ENCODE measurements around the gene WWTR1. TPM values are rescaled to one million over a fixed set of nuclear protein-coding genes. Genes with fewer than 3 reads are reported as not detected.

Gene WWTR1
- total RNA-seq, 2 experiments from 2014 or later = 0.16 to 0.33 TPM

GRCh38 chr3:149662240-149662887 is 4.5 kb upstream of the WWTR1 start:
- Mint-ChIP-seq H3K4me1 (peaks cover 3% of the 10 kb centered on the region), H3K4me3 (no peak overlapping the region), H3K27ac (no peak overlapping the region), H3K27me3 (peaks cover 67% of the 10 kb centered on the region), H3K36me3 (no peaks in the 10 kb centered on the region), H3K9me3 (no peaks in the 10 kb centered on the region)
- no peak for DNase-seq

GRCh38 chr3:149660462-149660861 is 2.6 kb upstream of the WWTR1 start:
- peaks cover 78% of the 10 kb centered on the region for H3K27me3 Mint-ChIP-seq
- no peak overlapping the region for H3K4me3 Mint-ChIP-seq
- H3K4me1 Mint-ChIP-seq = peaks cover 7% of the 10 kb centered on the region
- no peak for DNase-seq
- H3K27ac Mint-ChIP-seq = no peak overlapping the region
- H3K9me3 Mint-ChIP-seq = no peaks in the 10 kb centered on the region
- H3K36me3 Mint-ChIP-seq = peaks cover 2% of the 10 kb centered on the region

DNA sequence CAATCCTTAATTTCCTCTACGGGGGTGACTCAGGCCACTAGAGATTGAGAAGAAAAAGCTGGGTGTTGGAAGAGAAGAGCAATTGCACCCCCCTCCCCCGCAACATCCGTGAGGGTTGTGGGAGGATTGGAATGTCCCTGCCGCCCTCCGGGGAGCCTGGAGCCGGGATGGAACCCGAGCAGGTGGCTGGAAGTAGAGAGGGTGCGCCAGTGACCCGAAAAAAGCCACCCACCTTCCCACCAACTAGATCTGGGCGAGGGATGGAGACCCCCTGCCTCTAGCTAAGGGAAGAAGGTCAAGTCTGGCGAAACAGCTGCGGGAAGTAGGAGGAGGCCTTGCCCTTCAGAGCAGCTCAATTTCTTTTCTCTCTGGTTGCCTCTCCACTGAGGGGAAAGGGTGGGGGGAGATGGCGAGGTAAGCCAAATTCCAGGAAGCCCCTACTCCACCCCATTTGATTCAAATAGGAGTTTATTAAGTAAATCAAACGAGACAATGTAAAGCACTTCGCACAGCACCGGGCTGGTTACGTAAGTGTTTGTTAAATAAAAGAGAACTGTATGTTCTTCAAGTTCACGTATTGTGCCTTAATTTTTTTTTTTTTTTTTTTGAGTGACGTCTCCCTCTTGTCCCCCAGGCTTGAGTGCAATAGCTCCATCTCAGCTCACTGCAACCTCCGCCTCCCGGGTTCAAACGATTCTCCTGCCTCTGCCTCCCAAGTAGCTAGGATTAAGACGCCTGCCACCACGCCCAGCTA is 1.1 kb upstream of the WWTR1 start:
- Mint-ChIP-seq H3K9me3 (no peaks in the 10 kb centered on the region), H3K27ac (no peak overlapping the region), H3K4me3 (peak overlapping the region; percentile 84), H3K4me1 (peaks cover 7% of the 10 kb centered on the region), H3K27me3 (peaks cover 85% of the 10 kb centered on the region), H3K36me3 (peaks cover 2% of the 10 kb centered on the region)
- no peak for DNase-seq

- Mint-ChIP-seq H3K4me3 (peak overlapping the region; percentile 84), H3K27ac (peak overlapping the region; percentile 54), H3K27me3 (peaks cover 74% of the 10 kb centered on the region), H3K36me3 (peaks cover 2% of the 10 kb centered on the region), H3K4me1 (peaks cover 7% of the 10 kb centered on the region), H3K9me3 (no peaks in the 10 kb centered on the region)
- no peak for DNase-seq
Observed at GRCh38 chr3:149657321-149657925, 402 bp downstream of the WWTR1 start.

DNA sequence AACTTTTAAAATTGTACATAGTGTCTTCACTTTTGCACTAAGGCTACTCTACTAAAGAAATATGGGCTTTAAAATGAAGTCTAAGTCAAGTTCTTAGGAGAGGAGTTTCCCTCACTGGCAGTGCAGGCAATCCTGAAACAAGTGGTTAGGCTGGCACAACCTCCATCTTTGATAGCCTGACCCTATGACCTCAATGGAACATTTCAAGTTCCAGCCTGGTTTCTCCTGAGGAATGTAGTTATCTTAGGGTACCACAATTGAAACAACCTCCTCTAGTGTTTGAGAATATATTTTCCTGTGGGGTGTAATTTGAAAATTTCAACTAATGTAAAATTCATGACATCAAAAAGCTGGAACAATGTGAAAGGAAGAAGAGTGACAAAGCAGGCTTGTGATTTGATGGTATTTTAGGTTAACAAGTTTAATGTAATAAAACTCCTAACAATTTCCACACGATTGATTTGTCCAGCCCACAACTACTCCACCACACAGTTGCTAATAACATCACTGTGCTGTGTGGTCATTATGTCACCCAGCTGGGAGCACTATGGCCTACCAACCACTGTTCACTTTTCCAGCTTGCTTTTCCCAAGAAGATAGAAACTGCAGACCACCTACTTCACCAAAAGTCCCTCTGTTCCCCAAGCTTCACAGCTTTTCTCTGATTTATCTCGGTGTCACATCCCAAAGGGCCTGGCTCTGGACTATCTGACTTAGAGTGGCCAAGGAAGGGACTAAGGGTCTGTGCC is 1.8 kb downstream of the WWTR1 start:
- Mint-ChIP-seq H3K27ac (no peak overlapping the region), H3K36me3 (peaks cover 2% of the 10 kb centered on the region), H3K9me3 (no peaks in the 10 kb centered on the region), H3K4me3 (no peak overlapping the region), H3K27me3 (peaks cover 78% of the 10 kb centered on the region), H3K4me1 (peaks cover 7% of the 10 kb centered on the region)
- no peak for DNase-seq

DNA sequence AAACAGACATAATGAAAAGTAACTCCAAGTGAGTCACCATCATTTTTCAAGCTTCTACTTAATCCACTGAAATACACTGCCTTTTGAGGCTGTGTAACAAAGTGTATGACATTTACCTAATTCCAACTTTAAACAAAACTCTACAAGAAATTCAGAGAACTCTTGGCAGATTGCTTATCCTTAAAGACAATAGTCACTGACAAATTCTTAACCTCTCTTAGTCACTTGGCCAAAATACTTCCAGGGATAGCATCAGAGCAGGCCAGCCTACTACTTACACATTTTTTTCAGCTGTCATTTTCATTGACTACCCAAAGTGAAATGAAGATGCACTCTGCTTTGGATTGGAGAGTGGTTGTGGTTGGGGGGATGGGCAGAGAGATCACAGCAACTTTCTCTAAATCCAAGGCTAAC is 3.6 kb downstream of the WWTR1 start:
- Mint-ChIP-seq H3K9me3 (no peaks in the 10 kb centered on the region), H3K27me3 (peaks cover 68% of the 10 kb centered on the region), H3K36me3 (peaks cover 2% of the 10 kb centered on the region), H3K4me3 (no peak overlapping the region), H3K4me1 (peaks cover 7% of the 10 kb centered on the region), H3K27ac (no peak overlapping the region)
- no peak for DNase-seq

DNA sequence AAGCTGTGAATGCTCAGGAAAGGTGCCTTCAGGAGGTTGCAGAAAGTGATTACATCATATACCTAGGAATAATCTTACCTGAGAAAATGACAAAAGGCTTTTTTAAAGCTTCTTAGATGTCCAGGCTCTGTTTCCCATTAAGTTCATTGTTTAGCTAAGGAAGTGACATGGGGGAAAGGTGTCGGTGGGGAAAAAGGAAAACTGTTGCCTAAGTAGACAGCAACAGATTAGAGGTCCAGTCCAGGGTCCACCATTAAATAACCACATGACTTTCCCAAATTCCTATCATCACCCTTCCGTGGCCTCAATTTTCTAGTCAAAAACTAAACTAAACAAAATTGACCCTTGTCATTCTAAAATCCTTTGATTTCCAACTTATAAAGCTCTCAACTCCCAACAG is 4.3 kb downstream of the WWTR1 start:
- Mint-ChIP-seq H3K27me3 (peaks cover 64% of the 10 kb centered on the region), H3K4me3 (no peak overlapping the region), H3K27ac (no peak overlapping the region), H3K4me1 (peaks cover 6% of the 10 kb centered on the region), H3K36me3 (peaks cover 2% of the 10 kb centered on the region), H3K9me3 (no peaks in the 10 kb centered on the region)
- no peak for DNase-seq

DNA sequence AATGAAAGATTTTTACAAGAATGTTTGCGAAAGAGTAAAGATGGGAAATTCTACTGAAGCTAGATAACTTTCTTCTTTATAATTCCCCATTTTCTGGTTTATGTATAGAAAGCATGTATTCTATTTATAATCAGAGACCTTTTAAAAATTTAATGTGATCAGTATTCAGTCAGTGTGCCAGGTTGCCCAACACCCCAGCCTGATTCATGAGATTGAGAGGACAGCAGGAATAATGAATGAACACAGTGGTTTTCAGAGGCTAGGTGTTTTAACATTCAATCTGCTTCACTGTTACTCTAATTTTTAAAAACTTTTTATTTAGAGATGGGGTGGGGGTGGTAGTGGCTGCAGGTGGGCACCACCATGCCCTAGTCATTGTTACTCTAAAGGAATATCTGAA is 4.7 kb downstream of the WWTR1 start:
- no peaks in the 10 kb centered on the region for H3K9me3 Mint-ChIP-seq
- peaks cover 5% of the 10 kb centered on the region for H3K4me1 Mint-ChIP-seq
- H3K27me3 Mint-ChIP-seq = peaks cover 64% of the 10 kb centered on the region
- no peak overlapping the region for H3K4me3 Mint-ChIP-seq
- H3K36me3 Mint-ChIP-seq = peaks cover 2% of the 10 kb centered on the region
- no peak overlapping the region for H3K27ac Mint-ChIP-seq
- DNase-seq = no peak

DNA sequence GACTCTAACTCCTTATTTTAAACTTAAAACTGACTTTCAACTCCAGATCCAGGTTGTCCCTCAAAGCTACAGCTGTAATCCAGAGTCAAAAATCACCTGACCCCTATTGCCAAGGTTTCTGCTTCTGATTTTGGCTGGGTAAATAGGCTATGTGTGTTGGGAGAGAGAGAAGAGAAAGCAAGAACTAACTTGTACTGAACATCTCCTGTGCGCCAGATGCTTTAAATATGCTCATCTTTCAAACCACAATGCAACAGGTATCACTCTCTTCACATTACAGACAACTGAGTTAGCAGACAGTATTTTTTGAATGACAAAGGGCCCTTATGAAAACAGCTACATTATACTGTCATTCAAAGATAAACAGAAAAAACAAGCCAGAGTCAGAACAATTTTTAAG is 7.0 kb downstream of the WWTR1 start:
- no peak overlapping the region for H3K27ac Mint-ChIP-seq
- DNase-seq = no peak
- H3K27me3 Mint-ChIP-seq = peaks cover 45% of the 10 kb centered on the region
- no peak overlapping the region for H3K4me3 Mint-ChIP-seq
- no peaks in the 10 kb centered on the region for H3K4me1 Mint-ChIP-seq
- H3K9me3 Mint-ChIP-seq = no peaks in the 10 kb centered on the region
- no peaks in the 10 kb centered on the region for H3K36me3 Mint-ChIP-seq

- Mint-ChIP-seq H3K4me3 (no peak overlapping the region), H3K27me3 (peaks cover 34% of the 10 kb centered on the region), H3K4me1 (no peaks in the 10 kb centered on the region), H3K9me3 (no peaks in the 10 kb centered on the region), H3K27ac (no peak overlapping the region), H3K36me3 (no peaks in the 10 kb centered on the region)
- no peak for DNase-seq
Observed at GRCh38 chr3:149648525-149648924, 9.3 kb downstream of the WWTR1 start.

DNA sequence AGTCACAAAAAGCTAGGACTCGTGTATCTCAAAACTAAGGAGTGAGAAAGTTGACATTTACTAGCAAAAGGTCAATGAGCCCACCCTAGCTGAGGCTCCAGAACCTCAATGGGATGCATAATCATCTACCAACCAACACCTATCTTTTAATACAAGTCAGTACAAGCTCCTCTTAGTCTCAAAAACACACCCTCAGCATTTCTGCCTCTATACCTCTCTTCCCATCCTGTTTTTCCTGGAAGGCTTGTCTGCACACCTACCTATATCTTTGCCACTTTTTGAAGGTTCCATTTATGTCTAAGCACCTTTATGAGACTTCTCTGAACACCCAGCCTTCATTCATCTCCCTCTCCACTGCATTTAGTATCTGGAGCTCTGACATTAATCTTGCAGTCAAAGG is 10.0 kb downstream of the WWTR1 start:
- H3K27ac Mint-ChIP-seq = no peak overlapping the region
- H3K4me3 Mint-ChIP-seq = no peak overlapping the region
- no peaks in the 10 kb centered on the region for H3K36me3 Mint-ChIP-seq
- DNase-seq = no peak
- peaks cover 34% of the 10 kb centered on the region for H3K27me3 Mint-ChIP-seq
- no peaks in the 10 kb centered on the region for H3K4me1 Mint-ChIP-seq
- H3K9me3 Mint-ChIP-seq = no peaks in the 10 kb centered on the region

DNA sequence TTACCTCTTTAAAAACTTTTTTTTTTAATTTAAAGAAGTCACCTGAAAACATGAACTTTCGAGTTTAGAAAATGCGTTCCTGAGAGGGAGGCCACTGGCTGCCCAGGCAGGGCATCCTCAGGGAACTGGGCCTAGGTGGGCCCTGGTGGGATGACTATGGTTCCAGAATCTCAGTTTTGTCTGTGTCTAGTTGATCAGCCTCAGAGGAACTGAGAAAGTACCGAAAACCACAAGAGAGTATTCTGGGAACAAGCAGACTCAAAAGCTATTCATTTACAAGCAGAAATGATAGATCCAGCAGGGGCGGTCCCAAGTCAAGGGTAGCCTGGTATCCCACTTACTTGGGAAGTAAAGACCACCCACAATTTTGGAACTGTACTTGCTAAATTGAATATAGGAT is 10.5 kb downstream of the WWTR1 start:
- Mint-ChIP-seq H3K4me1 (no peaks in the 10 kb centered on the region), H3K4me3 (no peak overlapping the region), H3K9me3 (no peaks in the 10 kb centered on the region), H3K36me3 (no peaks in the 10 kb centered on the region), H3K27ac (no peak overlapping the region), H3K27me3 (peaks cover 34% of the 10 kb centered on the region)
- DNase-seq = no peak

DNA sequence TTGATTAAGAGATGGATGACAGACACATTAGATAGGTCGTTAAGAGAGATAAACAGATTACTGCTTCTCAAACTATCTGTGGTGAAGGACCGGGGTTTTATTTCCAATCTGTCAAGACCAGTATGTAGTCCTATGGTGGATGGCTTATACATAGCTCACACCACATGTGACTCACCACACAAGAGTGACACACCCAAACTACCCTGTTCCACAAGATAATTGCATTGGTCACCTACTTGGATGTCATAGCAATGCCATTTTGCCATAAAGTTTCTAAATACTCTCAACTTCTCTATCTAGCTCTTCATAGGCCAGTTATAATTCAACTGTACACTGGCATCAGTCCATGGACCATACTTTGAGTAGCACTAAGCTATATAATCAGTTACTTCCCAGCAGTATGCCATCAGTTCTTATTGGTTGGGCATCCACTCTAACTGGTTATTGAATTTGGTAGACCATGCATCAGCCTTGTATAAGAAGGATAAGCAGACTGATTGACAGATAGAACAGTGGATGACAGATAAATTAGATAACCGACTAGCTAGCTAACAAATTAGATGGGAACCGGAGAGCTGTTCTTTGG is 11.6 kb downstream of the WWTR1 start:
- H3K4me1 Mint-ChIP-seq = no peaks in the 10 kb centered on the region
- no peak overlapping the region for H3K27ac Mint-ChIP-seq
- no peaks in the 10 kb centered on the region for H3K9me3 Mint-ChIP-seq

DNA sequence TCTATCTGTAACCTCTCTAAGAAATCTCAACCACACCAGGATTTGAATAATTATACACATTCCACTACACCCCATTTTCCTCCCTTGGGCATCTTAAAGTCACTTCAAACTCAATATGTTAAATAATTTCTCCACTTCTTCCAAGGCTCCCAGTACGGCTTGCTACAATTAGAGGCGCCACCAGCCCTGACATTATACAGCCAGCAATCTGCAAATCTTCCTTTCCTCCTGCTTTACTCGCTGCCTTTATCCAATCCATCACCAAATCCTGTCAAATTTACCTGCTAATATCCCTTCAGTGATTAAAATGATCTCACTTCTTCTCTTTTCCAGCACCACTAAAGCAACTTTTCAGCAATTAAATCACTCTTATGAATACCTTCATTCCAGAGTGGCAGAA is 13.9 kb downstream of the WWTR1 start:
- H3K4me3 Mint-ChIP-seq = no peak overlapping the region
- H3K9me3 Mint-ChIP-seq = no peaks in the 10 kb centered on the region
- peaks cover 15% of the 10 kb centered on the region for H3K27me3 Mint-ChIP-seq
- no peaks in the 10 kb centered on the region for H3K36me3 Mint-ChIP-seq
- no peaks in the 10 kb centered on the region for H3K4me1 Mint-ChIP-seq
- no peak for DNase-seq
- H3K27ac Mint-ChIP-seq = no peak overlapping the region

More for the DNA sequence above, 11.6 kb downstream of the WWTR1 start:
- peaks cover 29% of the 10 kb centered on the region for H3K27me3 Mint-ChIP-seq
- no peak overlapping the region for H3K4me3 Mint-ChIP-seq
- no peaks in the 10 kb centered on the region for H3K36me3 Mint-ChIP-seq
- no peak for DNase-seq

DNA sequence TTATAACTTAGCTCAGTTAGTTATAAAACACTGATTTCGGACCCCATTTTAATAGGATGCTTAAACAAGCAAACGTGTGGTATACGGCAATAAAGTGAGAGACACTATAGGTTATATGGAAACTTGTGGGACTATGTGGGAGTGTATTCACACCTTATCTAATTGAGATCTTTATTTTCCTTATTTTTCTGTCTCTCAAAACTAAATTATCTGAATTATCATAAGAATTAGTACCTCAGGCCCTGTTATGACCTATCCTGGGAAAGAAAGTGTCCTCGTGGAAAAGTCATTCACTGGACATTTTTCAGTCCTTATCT is 14.4 kb downstream of the WWTR1 start:
- no peaks in the 10 kb centered on the region for H3K9me3 Mint-ChIP-seq
- no peak overlapping the region for H3K27ac Mint-ChIP-seq
- H3K4me3 Mint-ChIP-seq = no peak overlapping the region
- DNase-seq = no peak
- no peaks in the 10 kb centered on the region for H3K36me3 Mint-ChIP-seq
- no peaks in the 10 kb centered on the region for H3K4me1 Mint-ChIP-seq
- H3K27me3 Mint-ChIP-seq = peaks cover 17% of the 10 kb centered on the region
